Caco-2 (cell line): ENCODE measurements around the gene ADAMTS4. TPM values are rescaled to one million over a fixed set of nuclear protein-coding genes. Genes with fewer than 3 reads are reported as not detected.

ENCODE experiments used
- BruUV-seq: library from RNA; stranded (reverse); fragments of 400-500 nt; replicated peaks from 2 replicates; lab custom pipeline; 2021; lab: Mats Ljungman, UMichigan
- CTCF ChIA-PET: fragments of 300-600 bp; sonication (Branson Sonifier 250); formaldehyde crosslinking; loops from one replicate; lab custom pipeline; 2022; ENCODE audit warnings: antibody characterized with exemption; lab: Charles Lee
- POLR2A ChIA-PET: fragments of 300-600 bp; sonication (Branson Sonifier 250); formaldehyde crosslinking; loops from one replicate; lab custom pipeline; 2022; ENCODE audit warnings: antibody characterized with exemption; lab: Charles Lee
- DNase-seq, 2 experiments: peaks; one replicate each; pipeline versions ENCODE4 v3.0.0 to v3.0.0-alpha.2; 2020 to 2022
- H3K27me3 ChIP-seq: replicated peaks from 2 replicates; pipeline ENCODE4 v1.6.0; 2011; ENCODE audit warnings: low read length; ENCODE audit not compliant: control insufficient read depth, insufficient read depth
- H3K36me3 ChIP-seq: 2 replicates; pipeline ENCODE4 v1.5.1; 2011; ENCODE audit warnings: low read length; ENCODE audit not compliant: control insufficient read depth, insufficient read depth
- H3K4me1 ChIP-seq: fragments of 250-450 bp; sonication (Bioruptor Pico); 2 replicates; pipeline ENCODE4 v1.5.1; 2020; ENCODE audit warnings: mild to moderate bottlenecking
- H3K4me3 ChIP-seq: 2 replicates; pipeline ENCODE4 v1.5.1; 2011; ENCODE audit warnings: low read depth, mild to moderate bottlenecking, control low read depth, low read length
- H3K9me3 ChIP-seq: fragments of 250-450 bp; sonication (Bioruptor Pico); 2 replicates; pipeline ENCODE4 v1.5.1; 2020; ENCODE audit warnings: mild to moderate bottlenecking, moderate library complexity
- H3K27ac Mint-ChIP-seq: one replicate; pipeline ENCODE4 v1.8.0; 2022; ENCODE audit warnings: mixed read lengths; ENCODE audit not compliant: unreplicated experiment
- H3K27me3 Mint-ChIP-seq: one replicate; pipeline ENCODE4 v1.8.0; 2022; ENCODE audit warnings: mixed read lengths; ENCODE audit not compliant: insufficient read depth, unreplicated experiment
- H3K36me3 Mint-ChIP-seq: one replicate; pipeline ENCODE4 v1.8.0; 2022; ENCODE audit warnings: mild to moderate bottlenecking, mixed read lengths; ENCODE audit not compliant: insufficient read depth, unreplicated experiment
- H3K4me1 Mint-ChIP-seq: one replicate; pipeline ENCODE4 v1.8.0; 2022; ENCODE audit warnings: low read depth, mixed read lengths; ENCODE audit not compliant: unreplicated experiment
- H3K4me3 Mint-ChIP-seq: one replicate; pipeline ENCODE4 v1.8.0; 2022; ENCODE audit warnings: mild to moderate bottlenecking, moderate library complexity, mixed read lengths; ENCODE audit not compliant: unreplicated experiment
- H3K9me3 Mint-ChIP-seq: one replicate; pipeline ENCODE4 v1.8.0; 2022; ENCODE audit warnings: mixed read lengths; ENCODE audit not compliant: unreplicated experiment
- CTCF ChIP-seq, 2 experiments: fragments of 200-600 bp in 1 of 2; IDR thresholded peaks; 1 replicate in 1 of 2; 2 replicates in 1 of 2; pipeline versions ENCODE4 v1.5.1 to v1.8.0; 2011 to 2022; ENCODE audit warnings: antibody characterized with exemption in 1 of 2, control low read depth in 1 of 2, inconsistent platforms in 1 of 2, low read depth in 1 of 2, low read length in 1 of 2, mild to moderate bottlenecking in 1 of 2, moderate library complexity in 1 of 2; ENCODE audit not compliant: insufficient read depth in 1 of 2, severe bottlenecking in 1 of 2, unreplicated experiment in 1 of 2
- intact Hi-C: fragments of 100-400 bp; cut with micrococcal nuclease; formaldehyde crosslinking; loops from one replicate; pipeline ENCODE4 v1.10.0; 2022; ENCODE audit not compliant: unreplicated experiment
- total RNA-seq: library from RNA; stranded (reverse); gene quantifications from 2 replicates; pipeline ENCODE4 v1.2.3, GENCODE V29; 2022

The ADAMTS4 gene
- total RNA-seq, 1 experiment from 2014 or later, result 0.32 TPM

DNA sequence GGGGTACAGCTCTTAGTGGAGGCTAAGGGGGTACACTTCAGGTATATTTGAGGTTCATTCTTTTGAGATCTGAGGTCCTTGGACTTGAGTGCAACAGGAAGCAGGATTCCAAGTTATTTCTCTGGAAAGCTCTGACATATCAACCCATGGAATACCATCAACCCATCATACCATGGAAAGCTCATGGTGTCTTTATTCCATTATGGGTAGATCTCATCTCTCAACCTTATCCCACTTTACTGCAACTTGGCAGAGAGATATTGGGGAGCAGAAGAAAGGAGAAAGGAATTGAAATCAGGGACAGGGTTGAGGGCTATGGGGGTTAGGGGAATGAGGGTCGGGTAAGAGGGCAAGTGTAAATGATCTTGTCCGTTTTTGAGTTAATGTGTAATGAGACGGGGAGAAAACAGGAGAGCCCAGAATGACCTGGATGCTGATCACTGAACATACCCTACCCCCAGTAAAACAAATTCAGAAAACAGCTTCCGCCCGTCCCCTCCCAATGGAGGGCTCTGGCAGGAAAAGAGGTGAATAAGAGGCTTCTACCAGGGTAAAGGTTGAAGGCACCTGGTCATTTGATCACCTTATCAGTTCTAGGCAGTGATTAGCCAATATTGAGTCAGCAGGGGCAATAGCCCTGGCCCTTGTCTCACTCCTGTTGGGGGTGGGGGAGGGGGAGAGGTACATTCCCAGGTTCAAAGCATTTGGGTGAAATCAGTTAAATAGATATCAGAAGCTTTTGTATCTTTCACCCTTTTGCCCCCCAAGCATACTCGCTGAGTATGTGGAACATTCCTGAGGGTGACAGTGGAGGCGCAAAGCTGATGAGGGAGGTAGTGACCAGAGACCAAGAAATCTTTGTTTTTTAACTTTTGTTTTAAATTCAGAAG, 25.2 kb upstream of the ADAMTS4 start:
- Histone ChIP-seq H3K36me3 (peaks cover 2% of the 10 kb centered on the region), H3K4me3 (peak overlapping the region; percentile 31; the same call in 1 of the 2 replicates), H3K9me3 (peaks cover 8% of the 10 kb centered on the region; the same call in 1 of the 2 replicates), H3K4me1 (peaks cover 65% of the 10 kb centered on the region), H3K27me3 (no peaks in the 10 kb centered on the region)
- Mint-ChIP-seq H3K4me1 (peaks cover 61% of the 10 kb centered on the region), H3K9me3 (peaks cover 24% of the 10 kb centered on the region), H3K27me3 (no peaks in the 10 kb centered on the region), H3K27ac (peak overlapping the region; percentile 97), H3K4me3 (peak overlapping the region; percentile 99), H3K36me3 (peaks cover 78% of the 10 kb centered on the region)
- TF ChIP-seq CTCF (IDR thresholded peaks at IDR 0.05; ENCODE audit: insufficient read depth in 1 of 2, low read depth in 1 of 2, low read length in 1 of 2, severe bottlenecking in 1 of 2, unreplicated experiment in 1 of 2), result no peak
- CTCF ChIA-PET, result interaction anchor here (0.6 to 1.9 kb wide), 10 partner anchors 9 to 167 kb away, joined by 3 to 21 read pairs (median 5); partner anchors contain the start of genes FCER1G, NDUFS2 and PPOX
- POLR2A ChIA-PET, result interaction anchor here (0.8 to 1.6 kb wide), 6 partner anchors 13 to 204 kb away, joined by 4 to 11 read pairs (median 4); partner anchors contain the start of genes NDUFS2 and SDHC
- intact Hi-C loops, result no loop called here
- BruUV-seq, result no TSS peak
- peak; percentile 95 to 97 for DNase-seq

- Mint-ChIP-seq H3K27me3 (no peaks in the 10 kb centered on the region), H3K4me3 (peak overlapping the region; percentile 99), H3K27ac (peak overlapping the region; percentile 97), H3K4me1 (peaks cover 75% of the 10 kb centered on the region), H3K9me3 (peaks cover 24% of the 10 kb centered on the region), H3K36me3 (peaks cover 73% of the 10 kb centered on the region)
- ChIA-PET CTCF (interaction anchor here (0.7 to 1.3 kb wide), 2 partner anchors 69 to 834 kb away, joined by 4 to 5 read pairs; no protein-coding TSS in a partner anchor), POLR2A (interaction anchor here (0.9 kb wide), 1 partner anchor 11 kb away, joined by 4 read pairs; no protein-coding TSS in a partner anchor)
- Histone ChIP-seq H3K4me3 (peak overlapping the region; percentile 31), H3K36me3 (peaks cover 2% of the 10 kb centered on the region; the same call in 1 of the 2 replicates), H3K27me3 (no peaks in the 10 kb centered on the region), H3K4me1 (peaks cover 77% of the 10 kb centered on the region), H3K9me3 (peaks cover 8% of the 10 kb centered on the region; the same call in 1 of the 2 replicates)
- BruUV-seq, result no TSS peak
- TF ChIP-seq CTCF (IDR thresholded peaks at IDR 0.05; ENCODE audit: insufficient read depth in 1 of 2, low read depth in 1 of 2, low read length in 1 of 2, severe bottlenecking in 1 of 2, unreplicated experiment in 1 of 2), result no peak
- intact Hi-C loops, result no loop called here
- no peak for DNase-seq
Observed at GRCh38 chr1:161222175-161223019, 23.5 kb upstream of the ADAMTS4 start.
